NCI-H187 (cell line): ENCODE measurements around the gene CASR.

Experiments
- DNase-seq, 2 experiments: peaks; one replicate each; lab custom pipeline; 2025; lab: John Stamatoyannopoulos, UW

CASR gene

GRCh38 chr3:122215592-122216298 is 32.3 kb downstream of the CASR start:
- DNase-seq: no peak

- DNase-seq: no peak
Observed at GRCh38 chr3:122217901-122218300, 34.4 kb downstream of the CASR start.

GRCh38 chr3:122219242-122219872 is 35.9 kb downstream of the CASR start:
- DNase-seq: no peak

- no peak for DNase-seq
Observed at GRCh38 chr3:122227036-122227781, 43.7 kb downstream of the CASR start.

- no peak for DNase-seq
Observed at GRCh38 chr3:122230174-122230573, 46.7 kb downstream of the CASR start.

- DNase-seq: no peak
Observed at GRCh38 chr3:122231465-122232157, 48.1 kb downstream of the CASR start.

GRCh38 chr3:122232485-122232884 is 49.0 kb downstream of the CASR start:
- no peak for DNase-seq

- no peak for DNase-seq
Observed at GRCh38 chr3:122233101-122233952, 49.9 kb downstream of the CASR start.

- DNase-seq: no peak
Observed at GRCh38 chr3:122234117-122234516, 50.6 kb downstream of the CASR start.

- no peak for DNase-seq
Observed at GRCh38 chr3:122235147-122235546, 51.7 kb downstream of the CASR start.

- no peak for DNase-seq
Observed at GRCh38 chr3:122239112-122239511, 55.6 kb downstream of the CASR start.

GRCh38 chr3:122245513-122246174 is 62.2 kb downstream of the CASR start:
- no peak for DNase-seq

- no peak for DNase-seq
Observed at GRCh38 chr3:122246199-122246598, 62.7 kb downstream of the CASR start.

GRCh38 chr3:122247087-122247824 is 63.8 kb downstream of the CASR start:
- no peak for DNase-seq

GRCh38 chr3:122247825-122248185 is 64.3 kb downstream of the CASR start:
- peak; percentile 63 to 84 for DNase-seq

GRCh38 chr3:122251428-122251827 is 68.0 kb downstream of the CASR start:
- DNase-seq: no peak

GRCh38 chr3:122253581-122253980 is 70.1 kb downstream of the CASR start:
- DNase-seq: no peak

GRCh38 chr3:122255757-122256439 is 72.4 kb downstream of the CASR start:
- no peak for DNase-seq

GRCh38 chr3:122257644-122258364 is 74.3 kb downstream of the CASR start:
- no peak for DNase-seq
